Esophagus muscularis mucosa (tissue), 4 donors: ENCODE results near the gene MSANTD4. TPM values are rescaled to one million over a fixed set of nuclear protein-coding genes. Genes with fewer than 3 reads are reported as not detected.

Experiments used
- DNase-seq: peaks from one replicate; pipeline ENCODE4 v3.0.0-alpha.2; 2017; ENCODE audit errors: extremely low spot score
- H3K27ac ChIP-seq, 4 donors: fragments of 200-600 bp; sonication (generic); replicated peaks in 1 of 4; 1 replicate in 3 of 4; 2 replicates in 1 of 4; pipeline ENCODE4 v1.5.1; 2016 to 2019; ENCODE audit warnings: mild to moderate bottlenecking in 1 of 4
- H3K27me3 ChIP-seq, 4 donors: fragments of 200-600 bp; sonication (generic); one replicate each; pipeline versions ENCODE4 v1.5.1 to v1.6.0; 2016 to 2019
- H3K36me3 ChIP-seq, 4 donors: fragments of 200-600 bp; sonication (generic); one replicate each; pipeline ENCODE4 v1.5.1; 2016 to 2019
- H3K4me1 ChIP-seq, 4 donors: fragments of 200-600 bp; sonication (generic); one replicate each; pipeline ENCODE4 v1.5.1; 2016 to 2019
- H3K4me3 ChIP-seq, 4 donors: fragments of 200-600 bp; sonication (generic); 1 replicate in 2 of 4; 2 replicates in 2 of 4; pipeline ENCODE4 v1.5.1; 2016 to 2019; ENCODE audit warnings: mild to moderate bottlenecking in 4 of 4, moderate library complexity in 1 of 4
- H3K9me3 ChIP-seq, 4 donors: fragments of 200-600 bp; sonication (generic); 1 replicate in 3 of 4; 2 replicates in 1 of 4; pipeline ENCODE4 v1.5.1; 2016 to 2019
- EP300 ChIP-seq: sonication (generic); formaldehyde crosslinking; IDR thresholded peaks from one replicate; pipeline ENCODE4 v1.6.1; 2017; ENCODE audit warnings: antibody characterized with exemption
- POLR2A ChIP-seq: fragments of 450-650 bp; IDR thresholded peaks from one replicate; pipeline ENCODE4 v1.6.1; 2017; ENCODE audit warnings: antibody characterized with exemption, moderate library complexity, mild to moderate bottlenecking, low read depth
- POLR2AphosphoS5 ChIP-seq, 2 donors: sonication (generic); formaldehyde crosslinking; IDR thresholded peaks; one replicate each; pipeline ENCODE4 v1.6.1; 2017; ENCODE audit warnings: antibody characterized with exemption in 2 of 2
- WGBS: methylation state at CpG from one replicate; pipeline ENCODE4 v1.1.5; 2018; 5-methylcytosine and 5-hydroxymethylcytosine counted together
- intact Hi-C: fragments of 100-400 bp; cut with DNase I; formaldehyde crosslinking; loops from one replicate; pipeline ENCODE4 v1.15.1; 2023
- total RNA-seq, 4 donors: library from RNA; depleted of rRNA; stranded (reverse); fragments of >200 nt; gene quantifications; one replicate each; pipeline versions ENCODE4 v1.1.0 to v1.2.1, GENCODE V29; 2016
- TF ChIP-seq, protein P1 (sequence below), 3 experiments: fragments of 200-600 bp in 2 of 3; fragments of 450-650 bp in 1 of 3; sonication (generic) in 2 of 3; IDR thresholded peaks; one replicate each; pipeline ENCODE4 v1.5.1; 2017 to 2019; ENCODE audit warnings: antibody characterized with exemption in 3 of 3, mild to moderate bottlenecking in 2 of 3, moderate library complexity in 1 of 3

The MSANTD4 gene
- total RNA-seq, 4 donors from 2014 or later = 22.5 to 32.8 (median 25.6) TPM

DNA sequence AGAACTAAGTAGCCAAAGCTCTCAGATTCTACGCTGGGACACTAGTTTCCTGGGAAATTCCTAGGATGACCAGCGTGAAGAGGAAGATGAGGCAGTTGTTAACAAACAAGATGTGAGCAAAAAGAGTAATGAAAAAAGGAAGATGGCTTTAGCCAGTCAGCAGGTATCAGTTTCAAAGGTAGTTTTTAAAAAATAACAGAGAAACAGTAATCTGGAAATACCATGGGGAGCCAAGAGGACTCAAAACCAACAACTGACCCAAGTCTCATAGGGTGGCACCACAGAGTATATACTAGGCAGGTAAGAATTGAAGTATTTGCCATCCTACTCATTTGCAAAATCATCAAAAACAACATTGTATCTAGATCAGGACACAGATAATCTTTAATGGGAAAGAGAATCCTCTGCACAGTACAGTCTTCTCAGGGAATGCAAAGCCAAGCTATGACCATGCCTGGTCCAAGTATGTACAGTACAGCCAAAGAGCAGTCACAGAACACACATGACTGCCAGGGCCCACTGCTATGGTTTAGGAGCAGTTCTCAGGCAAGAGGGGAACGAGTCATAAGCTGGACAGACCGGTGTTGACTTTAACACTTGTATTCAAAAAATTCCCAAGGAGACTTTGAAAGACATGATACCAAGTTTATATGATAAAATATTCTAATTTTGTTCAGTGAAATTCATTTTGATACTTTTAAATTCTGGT is 20.6 kb downstream of the MSANTD4 start:
- Histone ChIP-seq H3K27ac (no peak overlapping the region), H3K36me3 (peaks cover 5 to 22% (median 17%) of the 10 kb centered on the region in 4 donors), H3K27me3 (no peaks in the 10 kb centered on the region), H3K4me1 (no peaks in the 10 kb centered on the region), H3K9me3 (peaks cover 0 to 10% (median 7%) of the 10 kb centered on the region in 4 donors), H3K4me3 (no peak overlapping the region)
- 93% methylated on average over 4 of the region's 4 CpGs for WGBS
- intact Hi-C loops = no loop called here
- TF ChIP-seq EP300 (no peak), POLR2A (no peak), POLR2AphosphoS5 (IDR thresholded peaks at IDR 0.05) (no peak)
- TF ChIP-seq, protein P1, sequence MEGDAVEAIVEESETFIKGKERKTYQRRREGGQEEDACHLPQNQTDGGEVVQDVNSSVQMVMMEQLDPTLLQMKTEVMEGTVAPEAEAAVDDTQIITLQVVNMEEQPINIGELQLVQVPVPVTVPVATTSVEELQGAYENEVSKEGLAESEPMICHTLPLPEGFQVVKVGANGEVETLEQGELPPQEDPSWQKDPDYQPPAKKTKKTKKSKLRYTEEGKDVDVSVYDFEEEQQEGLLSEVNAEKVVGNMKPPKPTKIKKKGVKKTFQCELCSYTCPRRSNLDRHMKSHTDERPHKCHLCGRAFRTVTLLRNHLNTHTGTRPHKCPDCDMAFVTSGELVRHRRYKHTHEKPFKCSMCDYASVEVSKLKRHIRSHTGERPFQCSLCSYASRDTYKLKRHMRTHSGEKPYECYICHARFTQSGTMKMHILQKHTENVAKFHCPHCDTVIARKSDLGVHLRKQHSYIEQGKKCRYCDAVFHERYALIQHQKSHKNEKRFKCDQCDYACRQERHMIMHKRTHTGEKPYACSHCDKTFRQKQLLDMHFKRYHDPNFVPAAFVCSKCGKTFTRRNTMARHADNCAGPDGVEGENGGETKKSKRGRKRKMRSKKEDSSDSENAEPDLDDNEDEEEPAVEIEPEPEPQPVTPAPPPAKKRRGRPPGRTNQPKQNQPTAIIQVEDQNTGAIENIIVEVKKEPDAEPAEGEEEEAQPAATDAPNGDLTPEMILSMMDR (IDR thresholded peaks at IDR 0.05) = no peak
- DNase-seq = no peak

- peaks cover 0 to 28% (median 20%) of the 10 kb centered on the region in 4 donors for H3K36me3 ChIP-seq
- peaks cover 0 to 10% (median 0%) of the 10 kb centered on the region in 4 donors for H3K9me3 ChIP-seq
- no peak overlapping the region for H3K4me3 ChIP-seq
- no peak for DNase-seq
- no peak overlapping the region for H3K27ac ChIP-seq
- H3K4me1 ChIP-seq = peaks cover 0 to 5% (median 0%) of the 10 kb centered on the region in 4 donors
- WGBS = 97% methylated on average over 4 of the region's 4 CpGs
- no peaks in the 10 kb centered on the region for H3K27me3 ChIP-seq
- intact Hi-C loops = no loop called here
- TF ChIP-seq, protein P1 (IDR thresholded peaks at IDR 0.05) = no peak
- no peak for TF ChIP-seq POLR2AphosphoS5 (IDR thresholded peaks at IDR 0.05)
- TF ChIP-seq POLR2A = no peak
These were observed 30.2 kb downstream of the MSANTD4 start for GRCh38 chr11:105991888-105992287.

- peaks cover 0 to 5% (median 0%) of the 10 kb centered on the region in 4 donors for H3K4me1 ChIP-seq
- intact Hi-C loops = no loop called here
- TF ChIP-seq EP300 = no peak
- TF ChIP-seq POLR2A = no peak
- TF ChIP-seq, protein P1 (IDR thresholded peaks at IDR 0.05) = no peak
- TF ChIP-seq POLR2AphosphoS5 (IDR thresholded peaks at IDR 0.05) = no peak
- H3K4me3 ChIP-seq = no peak overlapping the region
- WGBS = 91% methylated on average over 2 of the region's 2 CpGs
- DNase-seq = no peak
- no peaks in the 10 kb centered on the region for H3K27me3 ChIP-seq
- peaks cover 0 to 3% (median under 1%) of the 10 kb centered on the region in 4 donors for H3K36me3 ChIP-seq
- H3K27ac ChIP-seq = no peak overlapping the region
- H3K9me3 ChIP-seq = peaks cover 0 to 10% (median 0%) of the 10 kb centered on the region in 4 donors
These were observed 32.9 kb downstream of the MSANTD4 start for GRCh38 chr11:105989124-105989523.

GRCh38 chr11:105988197-105988596 is 33.8 kb downstream of the MSANTD4 start:
- Histone ChIP-seq H3K27ac (no peak overlapping the region), H3K27me3 (no peaks in the 10 kb centered on the region), H3K4me1 (peaks cover 0 to 5% (median 0%) of the 10 kb centered on the region in 4 donors), H3K9me3 (peaks cover 0 to 2% (median 0%) of the 10 kb centered on the region in 4 donors), H3K4me3 (no peak overlapping the region), H3K36me3 (no peaks in the 10 kb centered on the region)
- no peak for DNase-seq
- intact Hi-C loops = no loop called here
- TF ChIP-seq POLR2AphosphoS5 (IDR thresholded peaks at IDR 0.05) = no peak
- TF ChIP-seq POLR2A = no peak
- no peak for TF ChIP-seq EP300
- TF ChIP-seq, protein P1 (IDR thresholded peaks at IDR 0.05) = no peak
- 95% methylated on average over 3 of the region's 3 CpGs for WGBS

- WGBS = 89% methylated on average over 2 of the region's 2 CpGs
These were observed 35.5 kb downstream of the MSANTD4 start for GRCh38 chr11:105986554-105986953.

More at GRCh38 chr11:105986554-105986953, 35.5 kb downstream of the MSANTD4 start:
- intact Hi-C loops = no loop called here
- H3K27me3 ChIP-seq = no peaks in the 10 kb centered on the region
- no peaks in the 10 kb centered on the region for H3K36me3 ChIP-seq
- no peak overlapping the region for H3K4me3 ChIP-seq
- peaks cover 0 to 5% (median 0%) of the 10 kb centered on the region in 4 donors for H3K4me1 ChIP-seq
- H3K9me3 ChIP-seq = no peaks in the 10 kb centered on the region
- H3K27ac ChIP-seq = no peak overlapping the region
- no peak for DNase-seq
- TF ChIP-seq, protein P1 (IDR thresholded peaks at IDR 0.05) = no peak
- TF ChIP-seq POLR2AphosphoS5 (IDR thresholded peaks at IDR 0.05) (no peak), EP300 (no peak), POLR2A (no peak)
